ENCODE data around the gene CXXC5. TPM values are rescaled to one million over a fixed set of nuclear protein-coding genes. Genes with fewer than 3 reads are reported as not detected.

The CXXC5 gene
- total RNA-seq, 1 experiment from 2014 or later: 7.8 TPM

DNA sequence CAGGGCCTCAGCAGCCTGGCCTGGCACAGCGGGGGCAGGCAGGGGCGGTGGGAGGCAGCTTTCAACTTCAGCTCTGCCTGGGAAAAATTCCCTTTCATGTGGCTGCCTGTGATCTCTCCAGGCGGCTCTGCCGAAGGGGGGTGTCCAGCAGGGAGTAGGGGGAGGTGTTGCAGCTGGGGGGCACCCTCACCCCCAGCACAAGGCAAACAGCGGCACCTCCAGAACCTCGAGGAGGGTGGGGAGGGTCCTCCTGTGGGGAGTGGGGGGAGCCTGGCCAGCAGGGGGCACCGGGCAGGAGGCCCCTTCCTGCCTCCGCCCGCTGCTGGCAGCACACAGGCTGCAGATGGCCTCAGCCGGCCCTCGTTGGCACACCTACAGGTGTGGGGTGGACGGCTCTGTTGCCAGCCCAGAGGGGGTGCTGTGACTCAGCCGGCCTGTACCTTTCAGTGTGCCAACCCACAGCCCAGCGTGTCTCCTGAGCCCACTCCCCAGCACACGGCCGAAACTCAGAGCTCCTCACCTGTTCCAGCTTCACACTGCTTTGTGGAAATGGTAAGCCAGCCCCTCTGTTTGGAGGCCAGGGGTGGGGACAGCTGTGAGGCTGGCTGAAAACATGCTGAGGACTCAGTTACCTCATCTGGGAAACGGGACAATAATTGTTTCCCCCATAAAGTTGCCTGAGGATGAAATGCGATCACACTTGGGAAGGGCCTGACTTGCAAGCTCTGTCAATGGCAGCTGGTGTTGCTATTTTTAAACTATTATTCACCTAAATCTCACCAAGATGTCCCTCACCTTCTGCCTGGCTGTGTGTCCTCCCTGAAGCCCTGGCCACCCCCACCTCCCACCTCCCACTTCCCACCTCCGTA lies 37.0 kb downstream of the CXXC5 start:
- ChIA-PET POLR2A (interaction anchor here (0.6 kb wide), 1 partner anchor 35 kb away, joined by 3 read pairs; no protein-coding TSS in a partner anchor), CTCF (interaction anchor here (0.5 to 2.4 kb wide), 7 partner anchors 21 to 284 kb away, joined by 3 to 15 read pairs (median 4); no protein-coding TSS in a partner anchor)
- Mint-ChIP-seq H3K36me3 (ENCODE audit: insufficient read depth, unreplicated experiment) (peaks cover 24% of the 10 kb centered on the region), H3K27me3 (ENCODE audit: insufficient read depth, unreplicated experiment) (no peaks in the 10 kb centered on the region), H3K4me3 (ENCODE audit: unreplicated experiment) (no peak overlapping the region), H3K27ac (ENCODE audit: low read depth, unreplicated experiment) (no peak overlapping the region), H3K9me3 (ENCODE audit: unreplicated experiment) (no peaks in the 10 kb centered on the region), H3K4me1 (ENCODE audit: insufficient read depth, unreplicated experiment) (peaks cover 6% of the 10 kb centered on the region)
- TF ChIP-seq CTCF (IDR thresholded peaks at IDR 0.05; ENCODE audit: unreplicated experiment): peak; percentile 5
- DNase-seq (ENCODE audit: unreplicated experiment): peak; percentile 58
- intact Hi-C loops (cut with micrococcal nuclease): no loop called here
- BruUV-seq (replicated peaks): no TSS peak

DNA sequence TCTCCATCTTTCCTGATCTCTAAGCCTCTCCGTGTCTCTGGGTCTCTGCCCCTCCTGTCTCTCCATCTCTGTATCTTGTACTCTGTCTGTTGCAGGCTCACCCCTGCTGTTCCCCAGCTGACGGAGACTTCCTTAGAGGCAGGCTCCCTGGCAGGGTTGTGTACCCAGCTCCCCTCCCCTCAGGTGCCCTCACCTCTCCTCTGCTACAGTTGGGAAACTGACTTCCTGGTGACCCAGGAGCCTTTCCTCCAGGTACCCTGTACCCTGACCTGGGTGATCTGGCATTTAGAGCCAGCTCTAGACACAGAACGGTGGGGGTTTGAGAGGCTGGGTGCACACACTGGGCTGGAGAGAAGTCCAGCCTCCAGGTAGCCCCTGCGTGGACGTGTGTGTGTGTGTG lies 37.7 kb downstream of the CXXC5 start:
- intact Hi-C loops (cut with micrococcal nuclease): no loop called here
- CTCF ChIA-PET: interaction anchor here (0.8 to 2.4 kb wide), 5 partner anchors 22 to 283 kb away, joined by 3 to 15 read pairs (median 4); no protein-coding TSS in a partner anchor
- no peaks in the 10 kb centered on the region for H3K9me3 Mint-ChIP-seq (ENCODE audit: unreplicated experiment)
- H3K36me3 Mint-ChIP-seq (ENCODE audit: insufficient read depth, unreplicated experiment): peaks cover 20% of the 10 kb centered on the region
- no peaks in the 10 kb centered on the region for H3K27me3 Mint-ChIP-seq (ENCODE audit: insufficient read depth, unreplicated experiment)
- no TSS peak for BruUV-seq (replicated peaks)
- H3K27ac Mint-ChIP-seq (ENCODE audit: low read depth, unreplicated experiment): no peak overlapping the region
- no peak for TF ChIP-seq CTCF (IDR thresholded peaks at IDR 0.05; ENCODE audit: unreplicated experiment)
- POLR2A ChIA-PET: interaction anchor here (0.6 kb wide), 1 partner anchor 351 kb away, joined by 6 read pairs; no protein-coding TSS in a partner anchor
- peaks cover 6% of the 10 kb centered on the region for H3K4me1 Mint-ChIP-seq (ENCODE audit: insufficient read depth, unreplicated experiment)
- no peak for DNase-seq (ENCODE audit: unreplicated experiment)
- H3K4me3 Mint-ChIP-seq (ENCODE audit: unreplicated experiment): no peak overlapping the region

GRCh38 chr5:139686356-139686705 lies 38.2 kb downstream of the CXXC5 start:
- no peak for DNase-seq (ENCODE audit: unreplicated experiment)
- intact Hi-C loops (cut with micrococcal nuclease): no loop called here
- ChIA-PET CTCF (no interaction called here), POLR2A (interaction anchor here (0.6 kb wide), 1 partner anchor 351 kb away, joined by 6 read pairs; no protein-coding TSS in a partner anchor)
- Mint-ChIP-seq H3K9me3 (ENCODE audit: unreplicated experiment) (no peaks in the 10 kb centered on the region), H3K4me1 (ENCODE audit: insufficient read depth, unreplicated experiment) (peaks cover 6% of the 10 kb centered on the region), H3K4me3 (ENCODE audit: unreplicated experiment) (no peak overlapping the region), H3K27ac (ENCODE audit: low read depth, unreplicated experiment) (no peak overlapping the region), H3K36me3 (ENCODE audit: insufficient read depth, unreplicated experiment) (peaks cover 20% of the 10 kb centered on the region), H3K27me3 (ENCODE audit: insufficient read depth, unreplicated experiment) (no peaks in the 10 kb centered on the region)
- no peak for TF ChIP-seq CTCF (IDR thresholded peaks at IDR 0.05; ENCODE audit: unreplicated experiment)
- no TSS peak for BruUV-seq (replicated peaks)

DNA sequence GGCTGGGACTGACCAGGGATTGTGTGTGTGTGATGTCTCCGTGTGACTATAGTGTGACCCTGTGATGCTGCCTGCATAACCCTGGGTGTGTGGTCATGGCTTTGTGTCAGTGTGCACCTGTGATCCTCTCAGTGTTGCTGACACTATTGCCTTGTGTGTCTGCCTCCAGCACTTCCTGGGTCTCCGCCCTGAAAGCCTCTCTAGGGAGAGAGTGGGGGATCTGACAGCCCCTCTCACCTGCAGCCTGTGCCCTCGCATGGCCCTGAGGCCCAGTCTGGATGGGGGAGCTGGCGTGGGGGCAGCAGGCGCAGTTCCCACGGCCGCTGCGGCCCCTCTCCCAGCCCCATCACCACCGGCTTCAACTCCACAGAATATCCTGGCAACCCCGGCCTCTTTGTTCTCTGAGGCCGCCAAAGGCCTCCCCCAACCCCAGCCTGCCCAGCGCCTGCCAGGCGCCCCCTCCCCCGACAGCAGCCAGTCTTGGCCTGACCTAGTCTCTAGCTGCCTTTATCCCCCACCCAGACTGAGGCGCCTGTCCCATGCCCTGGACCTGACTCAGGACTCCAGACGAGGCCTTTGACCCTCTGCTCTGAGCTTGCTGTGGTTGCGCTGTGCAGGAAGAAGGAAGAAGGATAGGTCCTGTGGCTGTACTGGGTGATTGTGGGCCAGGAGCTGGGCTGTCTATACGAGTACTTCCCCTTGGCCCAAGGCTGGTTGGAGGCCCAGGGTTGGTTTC lies 38.7 kb downstream of the CXXC5 start:
- POLR2A ChIA-PET: no interaction called here
- no TSS peak for BruUV-seq (replicated peaks)
- no peak for DNase-seq (ENCODE audit: unreplicated experiment)
- H3K27me3 Mint-ChIP-seq (ENCODE audit: insufficient read depth, unreplicated experiment): no peaks in the 10 kb centered on the region
- peaks cover 6% of the 10 kb centered on the region for H3K4me1 Mint-ChIP-seq (ENCODE audit: insufficient read depth, unreplicated experiment)
- TF ChIP-seq CTCF (IDR thresholded peaks at IDR 0.05; ENCODE audit: unreplicated experiment): no peak
- H3K9me3 Mint-ChIP-seq (ENCODE audit: unreplicated experiment): no peaks in the 10 kb centered on the region
- H3K27ac Mint-ChIP-seq (ENCODE audit: low read depth, unreplicated experiment): no peak overlapping the region
- H3K4me3 Mint-ChIP-seq (ENCODE audit: unreplicated experiment): no peak overlapping the region
- intact Hi-C loops (cut with micrococcal nuclease): no loop called here
- H3K36me3 Mint-ChIP-seq (ENCODE audit: insufficient read depth, unreplicated experiment): peaks cover 16% of the 10 kb centered on the region
- CTCF ChIA-PET: interaction anchor here (0.9 to 11.5 kb wide), 3 partner anchors 54 to 264 kb away, joined by 3 to 321 read pairs (median 3); no protein-coding TSS in a partner anchor
